SH-SY5Y (cell line): ENCODE measurements around the gene DLL3.

Source experiments
- GATA2 ChIP-seq: IDR thresholded peaks from 2 replicates; pipeline ENCODE4 v1.6.1; 2011; ENCODE audit warnings: mild to moderate bottlenecking, low read depth, low read length
- GATA3 ChIP-seq: IDR thresholded peaks from 2 replicates; pipeline ENCODE4 v1.6.1; 2011; ENCODE audit warnings: low read depth, mild to moderate bottlenecking, low read length, moderate library complexity

DNA sequence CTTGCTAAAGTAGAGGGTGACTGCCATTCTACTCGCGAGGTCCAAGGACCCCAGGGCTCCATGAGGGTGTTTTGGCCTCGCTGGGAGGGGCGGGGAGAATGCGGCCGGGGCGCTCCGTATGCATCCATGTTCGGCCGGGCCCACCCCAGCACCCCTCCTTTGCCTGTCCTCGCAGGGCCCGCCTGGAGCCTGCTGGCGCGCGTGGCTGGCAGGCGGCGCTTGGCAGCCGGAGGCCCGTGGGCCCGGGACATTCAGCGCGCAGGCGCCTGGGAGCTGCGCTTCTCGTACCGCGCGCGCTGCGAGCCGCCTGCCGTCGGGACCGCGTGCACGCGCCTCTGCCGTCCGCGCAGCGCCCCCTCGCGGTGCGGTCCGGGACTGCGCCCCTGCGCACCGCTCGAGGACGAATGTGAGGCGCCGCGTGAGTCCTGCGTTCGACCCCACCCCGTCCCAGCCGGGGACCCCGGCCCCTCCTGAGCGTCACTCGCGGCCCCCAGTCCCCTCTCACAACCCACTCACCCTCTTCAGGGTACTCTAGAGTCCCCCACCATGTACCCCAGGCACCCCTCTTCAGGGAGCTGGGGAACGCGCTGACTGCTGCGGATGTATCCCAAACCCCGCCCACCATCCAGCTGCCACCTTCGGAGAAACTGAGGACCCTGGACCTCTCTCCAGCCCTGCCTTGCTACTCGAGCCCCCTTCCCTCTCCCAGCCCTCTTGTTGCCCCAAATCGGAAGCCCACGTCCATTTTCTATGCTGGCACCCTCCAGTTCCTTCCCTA is 4.1 kb downstream of the DLL3 start:
- no peak for TF ChIP-seq GATA2
- no peak for TF ChIP-seq GATA3
